Astrocyte (in vitro differentiated cells and primary cell): Measurements from ENCODE around the gene RB1.

Source experiments
- EZH2 ChIP-seq: IDR thresholded peaks from 2 replicates; pipeline ENCODE4 v1.6.1; 2012; ENCODE audit warnings: mild to moderate bottlenecking, low read length, inconsistent platforms; ENCODE audit not compliant: insufficient read depth
- TF ChIP-seq, protein P1 (sequence below): IDR thresholded peaks from 2 replicates; pipeline ENCODE4 v1.5.1; 2011; ENCODE audit warnings: low read depth, mild to moderate bottlenecking, inconsistent platforms, low read length, moderate library complexity; ENCODE audit not compliant: insufficient read depth

DNA sequence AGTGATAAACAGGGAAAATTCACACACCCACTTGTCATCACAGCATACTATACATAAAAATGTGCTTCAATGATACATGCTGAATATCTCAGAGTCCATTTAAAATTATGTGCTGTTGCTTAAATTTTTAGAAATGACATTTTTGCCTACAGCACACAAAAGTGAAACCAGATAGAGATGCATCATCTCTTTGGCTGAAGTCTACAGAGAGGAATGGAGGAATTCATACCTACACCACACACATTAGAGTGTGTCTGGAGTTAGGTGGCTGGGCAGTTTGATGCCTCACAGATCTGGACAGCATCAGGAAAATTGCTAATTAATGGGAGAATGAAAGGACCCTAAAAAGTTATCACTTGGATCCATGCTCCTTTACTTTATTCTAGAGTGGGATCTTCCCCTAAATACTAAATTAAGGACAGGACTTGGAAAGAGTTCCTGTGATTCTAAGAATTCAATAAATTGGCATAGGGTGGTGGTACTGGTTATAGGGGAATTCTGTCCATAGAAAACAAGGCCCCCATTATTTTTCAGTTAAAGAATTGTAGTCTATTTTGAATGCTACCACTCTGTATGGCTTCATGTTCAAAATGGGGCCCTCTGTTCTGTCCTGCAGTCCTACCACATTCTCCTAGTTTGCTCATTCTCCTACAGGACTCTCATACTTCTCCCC lies 188.0 kb downstream of the RB1 start:
- TF ChIP-seq, protein P1, sequence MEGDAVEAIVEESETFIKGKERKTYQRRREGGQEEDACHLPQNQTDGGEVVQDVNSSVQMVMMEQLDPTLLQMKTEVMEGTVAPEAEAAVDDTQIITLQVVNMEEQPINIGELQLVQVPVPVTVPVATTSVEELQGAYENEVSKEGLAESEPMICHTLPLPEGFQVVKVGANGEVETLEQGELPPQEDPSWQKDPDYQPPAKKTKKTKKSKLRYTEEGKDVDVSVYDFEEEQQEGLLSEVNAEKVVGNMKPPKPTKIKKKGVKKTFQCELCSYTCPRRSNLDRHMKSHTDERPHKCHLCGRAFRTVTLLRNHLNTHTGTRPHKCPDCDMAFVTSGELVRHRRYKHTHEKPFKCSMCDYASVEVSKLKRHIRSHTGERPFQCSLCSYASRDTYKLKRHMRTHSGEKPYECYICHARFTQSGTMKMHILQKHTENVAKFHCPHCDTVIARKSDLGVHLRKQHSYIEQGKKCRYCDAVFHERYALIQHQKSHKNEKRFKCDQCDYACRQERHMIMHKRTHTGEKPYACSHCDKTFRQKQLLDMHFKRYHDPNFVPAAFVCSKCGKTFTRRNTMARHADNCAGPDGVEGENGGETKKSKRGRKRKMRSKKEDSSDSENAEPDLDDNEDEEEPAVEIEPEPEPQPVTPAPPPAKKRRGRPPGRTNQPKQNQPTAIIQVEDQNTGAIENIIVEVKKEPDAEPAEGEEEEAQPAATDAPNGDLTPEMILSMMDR, result no peak
- no peak for TF ChIP-seq EZH2
